GM12878 (cell line): ENCODE measurements around the gene TLL1. TPM values are rescaled to one million over a fixed set of nuclear protein-coding genes. Genes with fewer than 3 reads are reported as not detected.

Source experiments
- ATAC-seq: fragments of 200-7000 bp; cut with Tn5 transposase; 3 replicates; pipeline ENCODE4 v1.9.1; 2020; ENCODE audit warnings: mild to moderate bottlenecking, moderate library complexity
- BruUV-seq: library from RNA; stranded (reverse); fragments of 400-500 nt; replicated peaks from 2 replicates; lab custom pipeline; 2021; lab: Mats Ljungman, UMichigan
- CTCF ChIA-PET: fragments of 300-600 bp; sonication (Branson Sonifier 250); formaldehyde crosslinking; extraction: SDS; loops from one replicate; lab custom pipeline; 2021; ENCODE audit warnings: inconsistent platforms; lab: Yijun Ruan, JAX
- POLR2A ChIA-PET: fragments of 350-600 bp; formaldehyde crosslinking; extraction: SDS; loops from one replicate; lab custom pipeline; 2021; ENCODE audit warnings: inconsistent platforms; lab: Charles Lee
- RAD21 ChIA-PET: fragments of 300-600 bp; sonication (Branson Sonifier 250); formaldehyde crosslinking; loops from one replicate; lab custom pipeline; 2023; ENCODE audit warnings: antibody characterized with exemption; ENCODE audit not compliant: unreplicated experiment; lab: Charles Lee
- SMC1A ChIA-PET: fragments of 300-600 bp; sonication (Branson Sonifier 250); formaldehyde crosslinking; loops from one replicate; lab custom pipeline; 2023; ENCODE audit not compliant: unreplicated experiment, uncharacterized antibody; lab: Charles Lee
- DNase-seq: peaks from one replicate; pipeline ENCODE4 v3.0.0-alpha.2; 2011; ENCODE audit warnings: low read depth, low spot score
- FAIRE-seq: peaks from 3 replicates; lab custom pipeline; 2011; peaks lifted over from hg19 to GRCh38; lab: Jason Lieb, UNC
- H2AFZ ChIP-seq: 2 replicates; pipeline ENCODE4 v1.6.0; 2011; ENCODE audit warnings: low read depth, low read length, control low read depth; ENCODE audit not compliant: control insufficient read depth
- H3K27ac ChIP-seq: 2 replicates; pipeline ENCODE4 v1.5.1; 2011; ENCODE audit warnings: control low read depth; ENCODE audit not compliant: control insufficient read depth, insufficient read depth
- H3K27me3 ChIP-seq, 2 experiments: replicated peaks in 1 of 2; 2 replicates each; pipeline versions ENCODE4 v1.6.0 to v1.6.1; 2011; ENCODE audit warnings: low read length in 1 of 2; ENCODE audit not compliant: control insufficient read depth in 2 of 2, insufficient read depth in 2 of 2
- H3K36me3 ChIP-seq, 2 experiments: 2 replicates each; pipeline ENCODE4 v1.5.1; 2011; ENCODE audit warnings: low read length in 1 of 2; ENCODE audit not compliant: control insufficient read depth in 2 of 2, insufficient read depth in 2 of 2
- H3K4me1 ChIP-seq: 2 replicates; pipeline ENCODE4 v1.6.1; 2011; ENCODE audit warnings: mild to moderate bottlenecking, low read length, moderate library complexity, mixed read lengths; ENCODE audit not compliant: control insufficient read depth, insufficient read depth
- H3K4me2 ChIP-seq: 2 replicates; pipeline ENCODE4 v1.6.0; 2011; ENCODE audit warnings: control low read depth; ENCODE audit not compliant: control insufficient read depth, insufficient read depth
- H3K4me3 ChIP-seq: fragments of 200-600 bp; sonication (generic); 2 replicates; pipeline ENCODE4 v1.5.1; 2016
- H3K79me2 ChIP-seq: 2 replicates; pipeline ENCODE4 v1.6.0; 2011; ENCODE audit warnings: low read length; ENCODE audit not compliant: control insufficient read depth, insufficient read depth
- H3K9ac ChIP-seq: 2 replicates; pipeline ENCODE4 v1.8.0; 2011; ENCODE audit warnings: low read length, control low read depth, mixed read lengths; ENCODE audit not compliant: control insufficient read depth, insufficient read depth
- H3K9me3 ChIP-seq: replicated peaks from 3 replicates; pipeline ENCODE4 v1.5.1; 2011; ENCODE audit warnings: mild to moderate bottlenecking, low read length; ENCODE audit not compliant: control insufficient read depth, insufficient read depth
- H4K20me1 ChIP-seq: 2 replicates; pipeline ENCODE4 v1.6.0; 2011; ENCODE audit not compliant: control insufficient read depth, insufficient read depth
- BHLHE40 ChIP-seq, 2 experiments: fragments of 450-650 bp in 1 of 2; IDR thresholded peaks; 2 replicates each; pipeline ENCODE4 v1.6.1; 2011 to 2017; ENCODE audit warnings: low read depth in 2 of 2, borderline replicate concordance in 1 of 2, improper control_type of control experiment in 1 of 2, low read length in 1 of 2, mild to moderate bottlenecking in 1 of 2
- BRCA1 ChIP-seq: IDR thresholded peaks from 2 replicates; pipeline ENCODE4 v1.6.1; 2011; ENCODE audit warnings: low read depth, low read length, improper control_type of control experiment
- CREM ChIP-seq: IDR thresholded peaks from 2 replicates; pipeline ENCODE4 v1.6.1; 2014; ENCODE audit warnings: antibody characterized with exemption, low read depth
- EED ChIP-seq: sonication (generic); IDR thresholded peaks from 2 replicates; pipeline ENCODE4 v1.6.1; 2016; ENCODE audit warnings: antibody characterized with exemption, low read depth
- HDAC2 ChIP-seq: fragments of 200-600 bp; sonication (generic); IDR thresholded peaks from 2 replicates; pipeline ENCODE4 v1.6.1; 2017
- HDGF ChIP-seq: fragments of 450-650 bp; IDR thresholded peaks from 2 replicates; pipeline ENCODE4 v1.6.1; 2016; ENCODE audit warnings: antibody characterized with exemption
- IKZF2 ChIP-seq, 2 experiments: fragments of 450-650 bp; IDR thresholded peaks; 2 replicates each; pipeline ENCODE4 v1.6.1; 2017; ENCODE audit warnings: mild to moderate bottlenecking in 2 of 2, moderate library complexity in 2 of 2
- NFXL1 ChIP-seq: fragments of 450-650 bp; IDR thresholded peaks from 2 replicates; pipeline ENCODE4 v1.6.1; 2017; ENCODE audit warnings: antibody characterized with exemption, mild to moderate bottlenecking, borderline replicate concordance
- POLR2A ChIP-seq: IDR thresholded peaks from 2 replicates; pipeline ENCODE4 v1.6.1; 2011; ENCODE audit warnings: low read depth, mild to moderate bottlenecking, low read length
- TARDBP ChIP-seq: IDR thresholded peaks from 2 replicates; pipeline ENCODE4 v1.6.1; 2016; ENCODE audit warnings: borderline replicate concordance
- WRNIP1 ChIP-seq: IDR thresholded peaks from 2 replicates; pipeline ENCODE4 v1.6.1; 2011; ENCODE audit warnings: low read depth, low read length, improper control_type of control experiment, borderline replicate concordance
- ZZZ3 ChIP-seq: IDR thresholded peaks from 2 replicates; pipeline ENCODE4 v1.6.1; 2011; ENCODE audit warnings: low read depth; ENCODE audit not compliant: control insufficient read depth, insufficient read length
- WGBS: methylation state at CpG from one replicate; pipeline ENCODE4 v1.1.6; 2016; ENCODE audit warnings: low lambda C conversion rate; ENCODE audit not compliant: insufficient replicate concordance, insufficient coverage; ENCODE audit errors: missing lambda C conversion rate; 5-methylcytosine and 5-hydroxymethylcytosine counted together
- in situ Hi-C: fragments of 300-500 bp; cut with MboI; formaldehyde crosslinking; loops from 9 replicates; pipeline ENCODE4 v1.14.3; 2018; ENCODE audit warnings: mixed read lengths
- intact Hi-C: fragments of 100-400 bp; cut with micrococcal nuclease; formaldehyde crosslinking; loops from one replicate; pipeline ENCODE4 v1.14.2; 2022; ENCODE audit not compliant: unreplicated experiment
- polyA plus RNA-seq, 11 experiments: library from polyadenylated mRNA; depleted of rRNA in 4 of 11; unstranded in 6 of 11; stranded (reverse) in 5 of 11; fragments of >200 nt; fragmentation: Nextera tagmentation in 4 of 11; fragmentation: Illumina TruSeq in 1 of 11; extraction: Ambion mirVana in 4 of 11; extraction: Trizol in 1 of 11; gene quantifications; 1 replicate in 1 of 11; 2 replicates in 10 of 11; pipeline versions ENCODE4 v1.2.1 to v1.2.3, GENCODE V29; 2011 to 2016; ENCODE audit warnings: inconsistent platforms in 2 of 11, missing spikeins in 2 of 11, low read depth in 1 of 11
- total RNA-seq, 4 experiments: library from RNA; depleted of rRNA in 3 of 4; stranded (reverse); fragments of >200 nt in 3 of 4; fragmentation: Illumina TruSeq in 1 of 4; extraction: Trizol in 1 of 4; gene quantifications; 2 replicates each; pipeline versions ENCODE4 v1.2.1 to v1.2.3, GENCODE V29; 2013 to 2021
- TF ChIP-seq, protein P1 (sequence below): fragments of 450-650 bp; IDR thresholded peaks from 2 replicates; pipeline ENCODE4 v1.6.1; 2017; ENCODE audit warnings: mild to moderate bottlenecking
- TF ChIP-seq, protein P2 (sequence below): IDR thresholded peaks from 2 replicates; pipeline ENCODE4 v1.6.1; 2012; ENCODE audit warnings: low read depth, low read length, improper control_type of control experiment
- TF ChIP-seq, protein P3 (sequence below): fragments of 450-650 bp; IDR thresholded peaks from 2 replicates; pipeline ENCODE4 v1.6.1; 2016; ENCODE audit warnings: mild to moderate bottlenecking

Gene TLL1
- total and polyA plus RNA-seq, 10 of the 15 experiments (the other 5 are each of a cell fraction or from before 2014, with no cell fraction given): 0.02 to 0.31 (median 0.05) TPM; not detected in 2

DNA sequence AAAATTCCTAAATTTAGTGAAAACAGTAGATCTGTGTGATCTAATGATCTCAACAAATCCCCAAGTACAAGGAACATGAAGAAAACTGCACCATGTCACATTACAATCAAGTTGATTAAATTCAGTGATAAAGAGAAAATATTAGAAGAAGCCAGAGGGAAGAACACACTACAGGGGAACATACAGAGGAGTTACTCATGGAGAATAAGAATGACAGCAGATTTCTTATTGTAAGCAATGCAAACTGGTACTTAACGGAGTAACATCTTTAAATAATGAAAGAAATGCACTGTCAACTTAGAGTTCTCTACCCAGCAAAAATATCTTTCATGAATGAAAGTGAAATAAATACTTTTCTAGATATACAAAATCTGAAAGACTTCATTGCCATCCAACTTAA, 21.1 kb downstream of the TLL1 start:
- H3K79me2 ChIP-seq: no peaks in the 10 kb centered on the region
- BruUV-seq: no TSS peak
- H3K9me3 ChIP-seq: no peaks in the 10 kb centered on the region
- H3K36me3 ChIP-seq: no peaks in the 10 kb centered on the region
- TF ChIP-seq TARDBP: no peak
- no peak overlapping the region for H3K27ac ChIP-seq
- H3K4me1 ChIP-seq: no peaks in the 10 kb centered on the region
- H2AFZ ChIP-seq: no peak overlapping the region
- no peak overlapping the region for H3K9ac ChIP-seq
- no peaks in the 10 kb centered on the region for H4K20me1 ChIP-seq
- ChIA-PET RAD21 (no interaction called here), CTCF (no interaction called here), SMC1A (no interaction called here), POLR2A (no interaction called here)
- FAIRE-seq (no peak), ATAC-seq (no peak), DNase-seq (no peak)
- in situ Hi-C loops: no loop called here
- H3K4me2 ChIP-seq: no peak overlapping the region
- no peaks in the 10 kb centered on the region for H3K27me3 ChIP-seq
- intact Hi-C loops: no loop called here
- no peak overlapping the region for H3K4me3 ChIP-seq
- WGBS: 0% methylated on average over 1 of the region's 1 CpG

DNA sequence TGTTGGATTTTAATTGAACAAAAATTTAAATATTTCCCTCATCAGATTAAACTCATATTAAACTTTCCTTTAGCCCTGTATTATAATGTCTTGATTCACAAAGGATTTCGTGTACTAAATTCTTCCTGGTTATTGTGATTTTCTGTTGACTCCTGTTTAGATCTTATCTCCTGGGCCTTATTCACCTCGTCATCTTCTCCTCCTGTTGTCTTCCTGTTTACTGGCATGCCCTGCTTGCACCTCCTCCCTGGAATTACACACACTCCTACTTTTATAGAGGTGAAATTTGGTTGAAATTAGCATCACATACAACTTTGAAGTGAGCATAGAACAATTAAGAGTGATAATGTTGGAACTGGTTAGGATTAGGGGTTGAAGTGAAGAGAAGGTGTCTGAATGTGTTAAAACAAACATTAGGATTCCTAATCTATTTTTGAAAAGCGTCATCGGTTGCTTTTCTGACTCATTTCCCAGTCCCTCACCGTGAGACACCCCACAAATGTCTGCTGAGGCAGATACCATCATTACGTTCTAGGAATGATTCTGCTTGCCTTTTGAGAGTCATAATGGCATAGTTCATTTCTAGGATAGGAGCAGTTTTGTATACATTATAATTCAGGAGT, 32.5 kb downstream of the TLL1 start:
- no peak for FAIRE-seq
- no peak overlapping the region for H3K4me2 ChIP-seq
- TF ChIP-seq HDGF: no peak
- TF ChIP-seq, protein P1, sequence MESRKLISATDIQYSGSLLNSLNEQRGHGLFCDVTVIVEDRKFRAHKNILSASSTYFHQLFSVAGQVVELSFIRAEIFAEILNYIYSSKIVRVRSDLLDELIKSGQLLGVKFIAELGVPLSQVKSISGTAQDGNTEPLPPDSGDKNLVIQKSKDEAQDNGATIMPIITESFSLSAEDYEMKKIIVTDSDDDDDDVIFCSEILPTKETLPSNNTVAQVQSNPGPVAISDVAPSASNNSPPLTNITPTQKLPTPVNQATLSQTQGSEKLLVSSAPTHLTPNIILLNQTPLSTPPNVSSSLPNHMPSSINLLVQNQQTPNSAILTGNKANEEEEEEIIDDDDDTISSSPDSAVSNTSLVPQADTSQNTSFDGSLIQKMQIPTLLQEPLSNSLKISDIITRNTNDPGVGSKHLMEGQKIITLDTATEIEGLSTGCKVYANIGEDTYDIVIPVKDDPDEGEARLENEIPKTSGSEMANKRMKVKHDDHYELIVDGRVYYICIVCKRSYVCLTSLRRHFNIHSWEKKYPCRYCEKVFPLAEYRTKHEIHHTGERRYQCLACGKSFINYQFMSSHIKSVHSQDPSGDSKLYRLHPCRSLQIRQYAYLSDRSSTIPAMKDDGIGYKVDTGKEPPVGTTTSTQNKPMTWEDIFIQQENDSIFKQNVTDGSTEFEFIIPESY: no peak
- TF ChIP-seq POLR2A: no peak
- TF ChIP-seq IKZF2 (IDR thresholded peaks at IDR 0.05): no peak
- no peak for TF ChIP-seq HDAC2
- no peak for TF ChIP-seq NFXL1
- no peak for TF ChIP-seq EED
- TF ChIP-seq, protein P2, sequence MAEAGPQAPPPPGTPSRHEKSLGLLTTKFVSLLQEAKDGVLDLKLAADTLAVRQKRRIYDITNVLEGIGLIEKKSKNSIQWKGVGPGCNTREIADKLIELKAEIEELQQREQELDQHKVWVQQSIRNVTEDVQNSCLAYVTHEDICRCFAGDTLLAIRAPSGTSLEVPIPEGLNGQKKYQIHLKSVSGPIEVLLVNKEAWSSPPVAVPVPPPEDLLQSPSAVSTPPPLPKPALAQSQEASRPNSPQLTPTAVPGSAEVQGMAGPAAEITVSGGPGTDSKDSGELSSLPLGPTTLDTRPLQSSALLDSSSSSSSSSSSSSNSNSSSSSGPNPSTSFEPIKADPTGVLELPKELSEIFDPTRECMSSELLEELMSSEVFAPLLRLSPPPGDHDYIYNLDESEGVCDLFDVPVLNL: no peak
- no peak for TF ChIP-seq WRNIP1
- TF ChIP-seq BHLHE40 (IDR thresholded peaks at IDR 0.05; ENCODE audit: borderline replicate concordance in 1 of 2, low read depth in 2 of 2, low read length in 1 of 2): no peak
- TF ChIP-seq ZZZ3: no peak
- TF ChIP-seq, protein P3, sequence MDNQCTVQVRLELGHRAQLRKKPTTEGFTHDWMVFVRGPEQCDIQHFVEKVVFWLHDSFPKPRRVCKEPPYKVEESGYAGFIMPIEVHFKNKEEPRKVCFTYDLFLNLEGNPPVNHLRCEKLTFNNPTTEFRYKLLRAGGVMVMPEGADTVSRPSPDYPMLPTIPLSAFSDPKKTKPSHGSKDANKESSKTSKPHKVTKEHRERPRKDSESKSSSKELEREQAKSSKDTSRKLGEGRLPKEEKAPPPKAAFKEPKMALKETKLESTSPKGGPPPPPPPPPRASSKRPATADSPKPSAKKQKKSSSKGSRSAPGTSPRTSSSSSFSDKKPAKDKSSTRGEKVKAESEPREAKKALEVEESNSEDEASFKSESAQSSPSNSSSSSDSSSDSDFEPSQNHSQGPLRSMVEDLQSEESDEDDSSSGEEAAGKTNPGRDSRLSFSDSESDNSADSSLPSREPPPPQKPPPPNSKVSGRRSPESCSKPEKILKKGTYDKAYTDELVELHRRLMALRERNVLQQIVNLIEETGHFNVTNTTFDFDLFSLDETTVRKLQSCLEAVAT: no peak
- TF ChIP-seq BRCA1: no peak
- TF ChIP-seq CREM: no peak
- TF ChIP-seq, all 136 proteins: peak for 0
- Histone ChIP-seq H3K27ac (no peak overlapping the region), H3K4me1 (no peaks in the 10 kb centered on the region), H3K36me3 (no peaks in the 10 kb centered on the region), H2AFZ (no peak overlapping the region), H4K20me1 (no peaks in the 10 kb centered on the region), H3K9me3 (no peaks in the 10 kb centered on the region), H3K9ac (no peak overlapping the region), H3K4me3 (no peak overlapping the region), H3K79me2 (no peaks in the 10 kb centered on the region), H3K27me3 (no peaks in the 10 kb centered on the region)
- ATAC-seq: no peak
- no peak for DNase-seq
- POLR2A ChIA-PET: no interaction called here
- CTCF ChIA-PET: interaction anchor here (1.2 kb wide), 1 partner anchor 27 kb away, joined by 4 read pairs; no protein-coding TSS in a partner anchor
- intact Hi-C loops: no loop called here
- RAD21 ChIA-PET: no interaction called here
- SMC1A ChIA-PET: no interaction called here
- WGBS: 15% methylated on average over 6 of the region's 6 CpGs
- in situ Hi-C loops: no loop called here
- BruUV-seq: no TSS peak
